ENCODE data around the gene MAP6. TPM values are rescaled to one million over a fixed set of nuclear protein-coding genes. Genes with fewer than 3 reads are reported as not detected.

The MAP6 gene
- total RNA-seq, 1 donor from 2014 or later = 0.92 TPM

DNA sequence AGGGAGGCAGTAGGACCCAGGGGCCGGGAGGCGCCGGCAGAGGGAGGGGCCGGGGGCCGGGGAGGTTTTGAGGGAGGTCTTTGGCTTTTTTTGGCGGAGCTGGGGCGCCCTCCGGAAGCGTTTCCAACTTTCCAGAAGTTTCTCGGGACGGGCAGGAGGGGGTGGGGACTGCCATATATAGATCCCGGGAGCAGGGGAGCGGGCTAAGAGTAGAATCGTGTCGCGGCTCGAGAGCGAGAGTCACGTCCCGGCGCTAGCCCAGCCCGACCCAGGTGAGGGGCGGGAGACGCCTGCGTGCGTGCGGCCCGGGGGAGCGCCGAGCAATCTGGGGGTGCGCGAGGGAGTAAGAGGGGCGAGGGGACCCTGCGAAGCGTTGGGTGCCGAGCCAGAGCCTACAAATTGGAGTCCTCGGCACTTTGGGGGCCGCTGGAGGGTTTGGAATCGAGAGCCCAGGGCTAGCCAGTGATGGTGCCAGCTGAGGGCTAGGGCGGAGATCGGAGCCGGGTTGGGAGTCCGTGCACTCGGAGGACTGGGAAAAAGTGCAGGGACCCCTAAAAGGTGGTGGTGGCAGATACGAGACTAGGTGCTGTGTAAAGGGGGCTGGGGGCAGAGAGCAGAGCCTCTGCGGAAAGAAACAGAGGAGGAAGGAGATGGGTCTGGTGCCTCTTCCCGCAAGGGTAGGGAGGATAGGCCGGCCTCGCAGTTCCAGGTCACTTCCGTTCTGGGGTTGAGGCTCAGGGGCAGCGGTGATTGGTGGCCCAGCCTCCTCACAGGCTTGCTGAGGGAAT lies 106.6 kb downstream of the MAP6 start, which contains the start of gene SERPINH1:
Gene SERPINH1 (plus strand): TSS at position 206 of the 788 bp plus-strand sequence. CDS start 4,097 bp downstream, outside the sequence.
- Mint-ChIP-seq H3K36me3 (peaks cover 5% of the 10 kb centered on the region), H3K4me1 (peaks cover 63% of the 10 kb centered on the region), H3K9me3 (no peaks in the 10 kb centered on the region), H3K27ac (peak within 1 kb of the TSS; percentile 98), H3K4me3 (peak within 1 kb of the TSS; percentile 92), H3K27me3 (ENCODE audit: low read depth) (no peaks in the 10 kb centered on the region)
- TF ChIP-seq, protein P1, sequence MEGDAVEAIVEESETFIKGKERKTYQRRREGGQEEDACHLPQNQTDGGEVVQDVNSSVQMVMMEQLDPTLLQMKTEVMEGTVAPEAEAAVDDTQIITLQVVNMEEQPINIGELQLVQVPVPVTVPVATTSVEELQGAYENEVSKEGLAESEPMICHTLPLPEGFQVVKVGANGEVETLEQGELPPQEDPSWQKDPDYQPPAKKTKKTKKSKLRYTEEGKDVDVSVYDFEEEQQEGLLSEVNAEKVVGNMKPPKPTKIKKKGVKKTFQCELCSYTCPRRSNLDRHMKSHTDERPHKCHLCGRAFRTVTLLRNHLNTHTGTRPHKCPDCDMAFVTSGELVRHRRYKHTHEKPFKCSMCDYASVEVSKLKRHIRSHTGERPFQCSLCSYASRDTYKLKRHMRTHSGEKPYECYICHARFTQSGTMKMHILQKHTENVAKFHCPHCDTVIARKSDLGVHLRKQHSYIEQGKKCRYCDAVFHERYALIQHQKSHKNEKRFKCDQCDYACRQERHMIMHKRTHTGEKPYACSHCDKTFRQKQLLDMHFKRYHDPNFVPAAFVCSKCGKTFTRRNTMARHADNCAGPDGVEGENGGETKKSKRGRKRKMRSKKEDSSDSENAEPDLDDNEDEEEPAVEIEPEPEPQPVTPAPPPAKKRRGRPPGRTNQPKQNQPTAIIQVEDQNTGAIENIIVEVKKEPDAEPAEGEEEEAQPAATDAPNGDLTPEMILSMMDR (IDR thresholded peaks at IDR 0.05; ENCODE audit: unreplicated experiment) = no peak
- peak; percentile 47 to 73 for DNase-seq (ENCODE audit: low spot score in 2 of 2, unreplicated experiment in 2 of 2)

DNA sequence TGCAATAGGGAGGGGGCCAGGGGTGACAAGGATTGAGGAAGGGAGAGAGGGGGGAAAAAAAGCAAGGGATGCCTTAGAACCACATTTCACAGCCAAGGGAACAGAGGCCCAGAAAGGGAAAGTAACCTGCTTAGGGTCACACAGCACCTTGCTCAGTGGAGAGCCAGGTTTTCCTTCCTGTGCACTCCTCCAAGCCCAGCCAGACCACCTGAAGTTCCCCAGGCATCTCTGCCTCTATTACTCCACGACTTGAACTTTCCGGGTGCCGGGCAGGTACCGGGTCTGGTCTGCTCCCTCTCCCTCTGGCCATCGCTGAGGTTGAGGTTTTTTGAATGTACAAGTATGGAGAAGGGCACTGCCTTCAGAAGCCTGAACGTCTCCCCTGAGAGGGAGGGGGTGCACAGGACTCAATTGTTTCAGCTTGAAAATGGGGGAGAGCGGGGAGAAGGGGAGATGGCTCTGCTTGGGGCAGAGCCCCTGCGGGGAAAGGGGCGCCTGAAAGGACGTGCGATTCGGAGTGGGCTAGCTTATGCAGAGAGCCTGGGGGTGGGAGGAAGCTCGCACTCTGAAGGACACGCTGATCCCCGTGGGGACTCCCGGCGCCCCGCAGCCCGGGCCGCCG lies 107.3 kb downstream of the MAP6 start:
- TF ChIP-seq, protein P1 (IDR thresholded peaks at IDR 0.05; ENCODE audit: unreplicated experiment) = no peak
- Mint-ChIP-seq H3K4me1 (peaks cover 64% of the 10 kb centered on the region), H3K4me3 (peak overlapping the region; percentile 92), H3K27me3 (ENCODE audit: low read depth) (no peaks in the 10 kb centered on the region), H3K36me3 (peaks cover 5% of the 10 kb centered on the region), H3K27ac (peak overlapping the region; percentile 98), H3K9me3 (no peaks in the 10 kb centered on the region)
- no peak for DNase-seq (ENCODE audit: low spot score in 2 of 2, unreplicated experiment in 2 of 2)

DNA sequence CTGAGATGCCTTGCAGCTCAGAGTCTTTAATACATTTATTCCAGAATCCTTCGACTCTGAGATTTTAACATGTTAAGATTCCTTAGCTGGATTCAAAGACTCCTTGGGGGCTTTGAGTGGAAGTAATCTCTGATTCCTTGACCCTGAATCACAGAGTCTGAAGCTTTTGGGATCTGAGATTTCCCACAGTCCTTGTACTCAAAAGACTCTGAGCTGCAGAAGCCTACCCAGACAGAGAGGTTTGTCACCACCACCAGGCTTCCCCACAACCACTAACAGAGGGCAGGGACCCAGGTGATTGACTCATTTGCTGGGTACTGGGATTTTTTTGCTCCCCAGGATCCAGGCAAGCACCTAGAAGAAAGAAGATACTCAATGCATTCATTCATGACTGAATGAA lies 108.2 kb downstream of the MAP6 start:
- no peak for DNase-seq (ENCODE audit: low spot score in 2 of 2, unreplicated experiment in 2 of 2)
- peak overlapping the region; percentile 54 for H3K4me3 Mint-ChIP-seq
- peak overlapping the region; percentile 98 for H3K27ac Mint-ChIP-seq
- no peaks in the 10 kb centered on the region for H3K9me3 Mint-ChIP-seq
- TF ChIP-seq, protein P1 (IDR thresholded peaks at IDR 0.05; ENCODE audit: unreplicated experiment) = no peak
- H3K4me1 Mint-ChIP-seq = peaks cover 62% of the 10 kb centered on the region
- no peaks in the 10 kb centered on the region for H3K27me3 Mint-ChIP-seq (ENCODE audit: low read depth)
- H3K36me3 Mint-ChIP-seq = peaks cover under 1% of the 10 kb centered on the region

DNA sequence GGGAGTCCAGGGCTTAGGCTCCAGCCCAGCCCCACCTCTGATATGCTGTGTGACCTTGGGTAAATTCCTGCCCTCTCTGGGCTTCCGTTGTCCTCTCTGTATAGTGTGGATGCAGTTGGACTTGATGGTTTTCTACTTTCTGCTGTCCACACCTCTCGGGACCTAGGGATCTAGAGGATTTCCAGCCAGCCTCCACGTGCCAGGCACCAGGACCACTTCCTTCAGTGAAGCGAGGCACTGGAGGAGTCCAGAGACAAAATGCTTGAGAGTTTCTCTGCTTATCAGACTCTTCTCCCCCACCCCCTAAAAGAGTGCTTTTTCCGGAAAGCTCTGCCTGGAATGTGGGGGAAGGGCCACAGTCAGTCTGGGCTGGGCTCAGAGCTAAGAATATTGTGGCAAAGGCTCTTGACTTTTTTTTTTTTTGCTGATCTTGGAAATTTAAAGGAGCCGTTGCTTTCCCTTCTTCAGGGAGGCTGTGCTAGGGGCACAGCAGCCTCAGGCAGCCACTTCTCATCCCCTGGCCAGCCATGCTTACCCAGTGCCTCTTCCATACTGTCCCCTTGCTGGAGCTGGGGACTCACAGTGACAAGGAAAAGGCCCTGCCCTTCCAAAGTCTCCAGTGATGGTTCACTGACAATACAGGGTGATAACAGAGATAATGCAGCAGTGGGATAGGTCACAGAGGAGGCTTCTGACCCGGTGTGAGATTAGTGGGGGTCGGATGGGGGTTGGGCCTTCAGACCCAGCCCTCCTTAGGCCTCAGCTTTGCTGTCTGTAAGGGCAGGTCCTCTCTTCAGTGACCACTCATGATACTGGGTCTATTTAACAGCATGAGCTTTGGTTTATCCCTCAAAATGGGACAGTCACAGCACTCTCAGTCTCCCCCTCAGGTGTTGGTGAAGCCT lies 109.6 kb downstream of the MAP6 start:
- Mint-ChIP-seq H3K27ac (peak overlapping the region; percentile 87), H3K4me3 (peak overlapping the region; percentile 34), H3K27me3 (ENCODE audit: low read depth) (no peaks in the 10 kb centered on the region), H3K9me3 (no peaks in the 10 kb centered on the region), H3K4me1 (peaks cover 59% of the 10 kb centered on the region), H3K36me3 (no peaks in the 10 kb centered on the region)
- no peak for DNase-seq (ENCODE audit: low spot score in 2 of 2, unreplicated experiment in 2 of 2)
- TF ChIP-seq, protein P1 (IDR thresholded peaks at IDR 0.05; ENCODE audit: unreplicated experiment) = no peak

DNA sequence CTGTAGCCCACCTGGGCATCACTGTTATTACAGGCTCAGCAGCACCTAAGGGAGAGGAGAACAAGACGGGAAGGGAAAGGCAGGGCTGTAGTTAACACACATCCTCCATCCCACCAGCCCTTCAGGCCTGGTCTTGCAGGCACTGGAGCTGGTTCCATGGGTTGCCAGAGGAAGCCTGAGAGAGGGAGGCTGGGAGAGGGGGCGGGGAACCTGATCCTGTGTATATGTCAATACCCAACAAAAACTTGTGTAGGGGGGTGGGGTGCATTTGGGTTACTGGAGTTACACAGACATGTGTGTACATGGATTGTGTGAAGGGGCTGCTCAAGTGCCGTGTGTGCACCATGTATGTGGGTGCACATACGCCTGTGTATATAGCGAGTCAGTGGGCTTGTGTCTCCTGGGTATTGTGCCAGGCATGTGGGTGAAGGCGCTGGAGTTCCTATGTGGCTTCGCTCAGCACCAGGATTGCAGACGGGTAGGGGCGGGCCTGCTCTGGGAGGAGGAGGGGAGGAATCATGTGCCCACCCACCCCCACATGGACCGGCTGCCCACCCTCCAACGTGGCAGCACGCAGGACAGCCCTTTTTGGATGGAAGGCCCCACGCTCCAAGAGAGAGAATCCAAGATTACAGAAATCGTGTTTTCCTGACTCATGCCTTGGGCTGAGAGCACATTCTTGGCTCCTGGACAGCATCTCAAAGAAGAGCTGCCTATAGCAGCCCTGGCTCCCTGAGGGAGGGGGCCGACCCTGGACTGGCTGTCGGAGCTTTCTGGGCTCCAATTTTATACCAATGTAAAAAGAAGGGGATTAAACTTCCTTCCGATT lies 111.0 kb downstream of the MAP6 start:
- Mint-ChIP-seq H3K4me1 (peaks cover 55% of the 10 kb centered on the region), H3K4me3 (no peak overlapping the region), H3K9me3 (no peaks in the 10 kb centered on the region), H3K27me3 (ENCODE audit: low read depth) (no peaks in the 10 kb centered on the region), H3K36me3 (no peaks in the 10 kb centered on the region), H3K27ac (peak overlapping the region; percentile 87)
- TF ChIP-seq, protein P1 (IDR thresholded peaks at IDR 0.05; ENCODE audit: unreplicated experiment) = no peak
- no peak for DNase-seq (ENCODE audit: low spot score in 2 of 2, unreplicated experiment in 2 of 2)
